ENCODE measurements around the gene STPG4. TPM values are rescaled to one million over a fixed set of nuclear protein-coding genes. Genes with fewer than 3 reads are reported as not detected.

STPG4 gene
- polyA plus RNA-seq, 1 of the 3 experiments (the other 2 are of a cell fraction), result 0.20 TPM

DNA sequence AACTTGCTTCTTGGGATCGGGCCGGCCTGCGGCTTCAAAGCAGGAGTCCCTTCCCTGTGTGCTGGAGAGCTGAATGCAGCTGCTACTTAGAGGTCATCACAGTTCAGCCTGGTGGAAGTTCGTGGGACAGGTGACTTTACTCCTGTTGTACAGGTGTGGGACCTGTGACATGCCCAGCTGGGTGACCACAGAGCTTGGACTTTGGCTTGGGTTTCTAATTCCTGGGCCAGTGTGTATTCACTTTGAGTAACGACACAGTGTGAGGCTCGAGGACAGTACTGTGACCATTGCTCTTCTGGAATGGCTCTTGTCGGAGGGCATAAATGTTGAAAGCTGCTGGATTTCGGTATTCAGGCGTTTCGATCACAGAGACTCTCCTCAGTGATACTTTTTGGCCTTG, 114.5 kb downstream of the STPG4 start (continued):
- TF ChIP-seq MEF2A (IDR thresholded peaks at IDR 0.05; ENCODE audit: borderline replicate concordance, low read depth), result no peak

DNA sequence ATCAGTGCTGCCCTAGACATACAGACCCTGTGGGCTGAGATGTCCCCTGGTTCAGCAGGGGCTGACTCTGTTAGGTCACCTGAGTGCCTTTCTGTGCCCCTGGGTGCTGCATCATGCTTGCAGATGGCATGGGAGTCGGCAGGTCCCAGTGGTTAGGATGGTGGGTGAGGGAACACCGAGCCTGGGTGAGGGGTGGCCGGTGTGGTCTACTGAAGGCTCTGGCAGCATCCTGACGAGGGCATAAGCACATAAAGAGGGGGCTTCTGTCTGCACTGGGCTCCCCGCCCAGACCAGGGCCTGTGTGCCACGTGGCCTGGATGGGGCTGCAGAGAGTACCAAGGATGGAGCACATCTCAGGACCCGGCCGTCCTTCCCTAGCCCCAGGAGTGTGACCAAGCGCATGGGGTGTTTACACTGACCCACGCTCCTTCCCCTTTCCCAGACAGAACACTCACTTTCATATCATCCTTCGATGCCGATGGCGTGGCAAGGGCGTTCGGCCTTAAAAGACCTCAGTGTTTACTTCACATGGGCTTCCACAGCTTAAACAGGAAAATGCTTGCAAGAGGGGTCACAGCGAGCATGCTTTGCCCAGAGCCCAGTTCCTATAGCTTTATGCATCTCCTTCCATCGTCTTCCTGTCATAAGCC, 115.1 kb downstream of the STPG4 start:
- H3K36me3 ChIP-seq (replicated peaks in 1 of 2; ENCODE audit: control insufficient read depth in 1 of 2, insufficient read depth in 2 of 2, low read length in 1 of 2), result no peaks in the 10 kb centered on the region
- H3K79me2 ChIP-seq (ENCODE audit: insufficient read depth), result peaks cover 32% of the 10 kb centered on the region; the same call in 1 of the 2 replicates
- H3K4me2 ChIP-seq, result no peak overlapping the region
- no peaks in the 10 kb centered on the region for H3K9me2 ChIP-seq
- H2AFZ ChIP-seq (ENCODE audit: low read depth), result no peak overlapping the region
- DNase-seq, result no peak
- H3K27me3 ChIP-seq (ENCODE audit: insufficient read depth), result no peaks in the 10 kb centered on the region
- peak overlapping the region; percentile 96 to 99 for H3K27ac ChIP-seq (ENCODE audit: low read depth in 2 of 2, low read length in 1 of 2)
- over 99% methylated on average over 17 of the region's 17 CpGs for WGBS (ENCODE audit: low lambda C conversion rate)
- H3K4me3 ChIP-seq (ENCODE audit: low read depth in 2 of 2, low read length in 1 of 2), result no peak overlapping the region
- peaks cover 40 to 79% of the 10 kb centered on the region in 2 experiments for H3K4me1 ChIP-seq (ENCODE audit: control insufficient read depth in 1 of 2, insufficient read depth in 2 of 2, low read depth in 1 of 2, low read length in 1 of 2)
- H3K9me3 ChIP-seq, result no peaks in the 10 kb centered on the region
- peaks cover 25% of the 10 kb centered on the region for H3F3A ChIP-seq (replicated peaks; ENCODE audit: insufficient read depth)
- no peak for TF ChIP-seq ELF1 (IDR thresholded peaks at IDR 0.05)
- TF ChIP-seq, protein P1, sequence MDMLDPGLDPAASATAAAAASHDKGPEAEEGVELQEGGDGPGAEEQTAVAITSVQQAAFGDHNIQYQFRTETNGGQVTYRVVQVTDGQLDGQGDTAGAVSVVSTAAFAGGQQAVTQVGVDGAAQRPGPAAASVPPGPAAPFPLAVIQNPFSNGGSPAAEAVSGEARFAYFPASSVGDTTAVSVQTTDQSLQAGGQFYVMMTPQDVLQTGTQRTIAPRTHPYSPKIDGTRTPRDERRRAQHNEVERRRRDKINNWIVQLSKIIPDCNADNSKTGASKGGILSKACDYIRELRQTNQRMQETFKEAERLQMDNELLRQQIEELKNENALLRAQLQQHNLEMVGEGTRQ (IDR thresholded peaks at IDR 0.05; ENCODE audit: borderline replicate concordance, low read depth, low read length), result no peak
- TF ChIP-seq NFIC (IDR thresholded peaks at IDR 0.05; ENCODE audit: borderline replicate concordance), result no peak
- no peak for TF ChIP-seq SIN3A (IDR thresholded peaks at IDR 0.05; ENCODE audit: borderline replicate concordance, low read depth, low read length)
- no peak for TF ChIP-seq CHD2 (IDR thresholded peaks at IDR 0.05; ENCODE audit: low read length, partially characterized antibody)
- no peak for TF ChIP-seq TCF12 (IDR thresholded peaks at IDR 0.05)
- TF ChIP-seq, protein P2, sequence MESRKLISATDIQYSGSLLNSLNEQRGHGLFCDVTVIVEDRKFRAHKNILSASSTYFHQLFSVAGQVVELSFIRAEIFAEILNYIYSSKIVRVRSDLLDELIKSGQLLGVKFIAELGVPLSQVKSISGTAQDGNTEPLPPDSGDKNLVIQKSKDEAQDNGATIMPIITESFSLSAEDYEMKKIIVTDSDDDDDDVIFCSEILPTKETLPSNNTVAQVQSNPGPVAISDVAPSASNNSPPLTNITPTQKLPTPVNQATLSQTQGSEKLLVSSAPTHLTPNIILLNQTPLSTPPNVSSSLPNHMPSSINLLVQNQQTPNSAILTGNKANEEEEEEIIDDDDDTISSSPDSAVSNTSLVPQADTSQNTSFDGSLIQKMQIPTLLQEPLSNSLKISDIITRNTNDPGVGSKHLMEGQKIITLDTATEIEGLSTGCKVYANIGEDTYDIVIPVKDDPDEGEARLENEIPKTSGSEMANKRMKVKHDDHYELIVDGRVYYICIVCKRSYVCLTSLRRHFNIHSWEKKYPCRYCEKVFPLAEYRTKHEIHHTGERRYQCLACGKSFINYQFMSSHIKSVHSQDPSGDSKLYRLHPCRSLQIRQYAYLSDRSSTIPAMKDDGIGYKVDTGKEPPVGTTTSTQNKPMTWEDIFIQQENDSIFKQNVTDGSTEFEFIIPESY (IDR thresholded peaks at IDR 0.05; ENCODE audit: borderline replicate concordance, low read depth), result no peak
- TF ChIP-seq, protein P3, sequence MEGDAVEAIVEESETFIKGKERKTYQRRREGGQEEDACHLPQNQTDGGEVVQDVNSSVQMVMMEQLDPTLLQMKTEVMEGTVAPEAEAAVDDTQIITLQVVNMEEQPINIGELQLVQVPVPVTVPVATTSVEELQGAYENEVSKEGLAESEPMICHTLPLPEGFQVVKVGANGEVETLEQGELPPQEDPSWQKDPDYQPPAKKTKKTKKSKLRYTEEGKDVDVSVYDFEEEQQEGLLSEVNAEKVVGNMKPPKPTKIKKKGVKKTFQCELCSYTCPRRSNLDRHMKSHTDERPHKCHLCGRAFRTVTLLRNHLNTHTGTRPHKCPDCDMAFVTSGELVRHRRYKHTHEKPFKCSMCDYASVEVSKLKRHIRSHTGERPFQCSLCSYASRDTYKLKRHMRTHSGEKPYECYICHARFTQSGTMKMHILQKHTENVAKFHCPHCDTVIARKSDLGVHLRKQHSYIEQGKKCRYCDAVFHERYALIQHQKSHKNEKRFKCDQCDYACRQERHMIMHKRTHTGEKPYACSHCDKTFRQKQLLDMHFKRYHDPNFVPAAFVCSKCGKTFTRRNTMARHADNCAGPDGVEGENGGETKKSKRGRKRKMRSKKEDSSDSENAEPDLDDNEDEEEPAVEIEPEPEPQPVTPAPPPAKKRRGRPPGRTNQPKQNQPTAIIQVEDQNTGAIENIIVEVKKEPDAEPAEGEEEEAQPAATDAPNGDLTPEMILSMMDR (IDR thresholded peaks at IDR 0.05), result no peak
- TF ChIP-seq GABPA (IDR thresholded peaks at IDR 0.05; ENCODE audit: low read depth), result no peak
- TF ChIP-seq, protein P4, sequence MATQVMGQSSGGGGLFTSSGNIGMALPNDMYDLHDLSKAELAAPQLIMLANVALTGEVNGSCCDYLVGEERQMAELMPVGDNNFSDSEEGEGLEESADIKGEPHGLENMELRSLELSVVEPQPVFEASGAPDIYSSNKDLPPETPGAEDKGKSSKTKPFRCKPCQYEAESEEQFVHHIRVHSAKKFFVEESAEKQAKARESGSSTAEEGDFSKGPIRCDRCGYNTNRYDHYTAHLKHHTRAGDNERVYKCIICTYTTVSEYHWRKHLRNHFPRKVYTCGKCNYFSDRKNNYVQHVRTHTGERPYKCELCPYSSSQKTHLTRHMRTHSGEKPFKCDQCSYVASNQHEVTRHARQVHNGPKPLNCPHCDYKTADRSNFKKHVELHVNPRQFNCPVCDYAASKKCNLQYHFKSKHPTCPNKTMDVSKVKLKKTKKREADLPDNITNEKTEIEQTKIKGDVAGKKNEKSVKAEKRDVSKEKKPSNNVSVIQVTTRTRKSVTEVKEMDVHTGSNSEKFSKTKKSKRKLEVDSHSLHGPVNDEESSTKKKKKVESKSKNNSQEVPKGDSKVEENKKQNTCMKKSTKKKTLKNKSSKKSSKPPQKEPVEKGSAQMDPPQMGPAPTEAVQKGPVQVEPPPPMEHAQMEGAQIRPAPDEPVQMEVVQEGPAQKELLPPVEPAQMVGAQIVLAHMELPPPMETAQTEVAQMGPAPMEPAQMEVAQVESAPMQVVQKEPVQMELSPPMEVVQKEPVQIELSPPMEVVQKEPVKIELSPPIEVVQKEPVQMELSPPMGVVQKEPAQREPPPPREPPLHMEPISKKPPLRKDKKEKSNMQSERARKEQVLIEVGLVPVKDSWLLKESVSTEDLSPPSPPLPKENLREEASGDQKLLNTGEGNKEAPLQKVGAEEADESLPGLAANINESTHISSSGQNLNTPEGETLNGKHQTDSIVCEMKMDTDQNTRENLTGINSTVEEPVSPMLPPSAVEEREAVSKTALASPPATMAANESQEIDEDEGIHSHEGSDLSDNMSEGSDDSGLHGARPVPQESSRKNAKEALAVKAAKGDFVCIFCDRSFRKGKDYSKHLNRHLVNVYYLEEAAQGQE (IDR thresholded peaks at IDR 0.05; ENCODE audit: low read depth, low read length), result no peak
- TF ChIP-seq, protein P5, sequence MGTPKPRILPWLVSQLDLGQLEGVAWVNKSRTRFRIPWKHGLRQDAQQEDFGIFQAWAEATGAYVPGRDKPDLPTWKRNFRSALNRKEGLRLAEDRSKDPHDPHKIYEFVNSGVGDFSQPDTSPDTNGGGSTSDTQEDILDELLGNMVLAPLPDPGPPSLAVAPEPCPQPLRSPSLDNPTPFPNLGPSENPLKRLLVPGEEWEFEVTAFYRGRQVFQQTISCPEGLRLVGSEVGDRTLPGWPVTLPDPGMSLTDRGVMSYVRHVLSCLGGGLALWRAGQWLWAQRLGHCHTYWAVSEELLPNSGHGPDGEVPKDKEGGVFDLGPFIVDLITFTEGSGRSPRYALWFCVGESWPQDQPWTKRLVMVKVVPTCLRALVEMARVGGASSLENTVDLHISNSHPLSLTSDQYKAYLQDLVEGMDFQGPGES (IDR thresholded peaks at IDR 0.05; ENCODE audit: low read depth, low read length), result no peak
- TF ChIP-seq, protein P6, sequence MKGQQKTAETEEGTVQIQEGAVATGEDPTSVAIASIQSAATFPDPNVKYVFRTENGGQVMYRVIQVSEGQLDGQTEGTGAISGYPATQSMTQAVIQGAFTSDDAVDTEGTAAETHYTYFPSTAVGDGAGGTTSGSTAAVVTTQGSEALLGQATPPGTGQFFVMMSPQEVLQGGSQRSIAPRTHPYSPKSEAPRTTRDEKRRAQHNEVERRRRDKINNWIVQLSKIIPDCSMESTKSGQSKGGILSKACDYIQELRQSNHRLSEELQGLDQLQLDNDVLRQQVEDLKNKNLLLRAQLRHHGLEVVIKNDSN (IDR thresholded peaks at IDR 0.05; ENCODE audit: borderline replicate concordance, low read depth), result no peak
- TF ChIP-seq RFX5 (IDR thresholded peaks at IDR 0.05; ENCODE audit: low read length), result no peak
- TF ChIP-seq EP300 (IDR thresholded peaks at IDR 0.05; ENCODE audit: borderline replicate concordance in 1 of 2, low read depth in 1 of 2, low read length in 1 of 2), result no peak
- no peak for TF ChIP-seq FOSL2 (IDR thresholded peaks at IDR 0.05; ENCODE audit: borderline replicate concordance, low read depth)
- no peak for TF ChIP-seq POLR2AphosphoS5 (IDR thresholded peaks at IDR 0.05; ENCODE audit: low read depth, low read length)
- TF ChIP-seq JUND (IDR thresholded peaks at IDR 0.05), result no peak
- no peak for TF ChIP-seq TEAD4 (IDR thresholded peaks at IDR 0.05; ENCODE audit: borderline replicate concordance, insufficient read depth)
- TF ChIP-seq MXI1 (IDR thresholded peaks at IDR 0.05; ENCODE audit: low read depth, low read length), result no peak
- TF ChIP-seq TAF1 (IDR thresholded peaks at IDR 0.05; ENCODE audit: borderline replicate concordance, low read depth, low read length), result no peak
- POLR2A ChIA-PET, result interaction anchor here (0.9 to 5.4 kb wide), 6 partner anchors 17 to 49 kb away, joined by 3 to 49 read pairs (median 6); no protein-coding TSS in a partner anchor
- H4K20me1 ChIP-seq (ENCODE audit: insufficient read depth), result no peaks in the 10 kb centered on the region
- no peak overlapping the region for H3K9ac ChIP-seq
- CTCF ChIA-PET, result interaction anchor here (1.0 to 3.9 kb wide), 5 partner anchors 10 to 229 kb away, joined by 3 to 23 read pairs (median 4); no protein-coding TSS in a partner anchor

Data from SK-N-SH (cell line).